ENCODE measurements around the gene MED29. TPM values are rescaled to one million over a fixed set of nuclear protein-coding genes. Genes with fewer than 3 reads are reported as not detected.

MED29 gene
- total and polyA plus RNA-seq, 2 of the 13 experiments (the other 11 are each of a cell fraction or from before 2014, with no cell fraction given), result 14.0 to 19.7 TPM

- TF ChIP-seq HNF4A (CRISPR knock-in tag; IDR thresholded peaks at IDR 0.05) (no peak), ZNF678 (CRISPR knock-in tag; IDR thresholded peaks at IDR 0.05) (no peak), ZNF318 (CRISPR knock-in tag; IDR thresholded peaks at IDR 0.05) (no peak), PHF20 (CRISPR knock-in tag; IDR thresholded peaks at IDR 0.05) (no peak), CEBPZ (IDR thresholded peaks at IDR 0.05; ENCODE audit: low read length) (no peak), ZC3H13 (CRISPR knock-in tag; IDR thresholded peaks at IDR 0.05) (no peak; the same call in 1 of the 2 replicates), GTF3A (CRISPR knock-in tag; conservative IDR thresholded peaks at IDR 0.05) (0 out of 2 replicates have a peak, but pooled peaks have one; percentile 40), CC2D1A (CRISPR knock-in tag; IDR thresholded peaks at IDR 0.05) (no peak), NONO (IDR thresholded peaks at IDR 0.05) (no peak), NONO (CRISPR knock-in tag; conservative IDR thresholded peaks at IDR 0.05) (no peak; the same call in 1 of the 2 replicates), GMEB1 (CRISPR knock-in tag; IDR thresholded peaks at IDR 0.05; ENCODE audit: borderline replicate concordance) (no peak; the same call in 1 of the 2 replicates), ZBTB21 (CRISPR knock-in tag; IDR thresholded peaks at IDR 0.05) (no peak)
Measured at GRCh38 chr19:39410017-39410830, 19.0 kb downstream of the MED29 start (continued).

Measured in HepG2 (cell line).